AG10803 (cell line): ENCODE results near the gene CPA1.

Source experiments
- DNase-seq: peaks from one replicate; pipeline ENCODE4 v3.0.0; 2010; ENCODE audit warnings: low read depth
- H3K4me3 ChIP-seq: 2 replicates; pipeline ENCODE4 v1.5.1; 2011; ENCODE audit warnings: mild to moderate bottlenecking, low read length, control low read depth
- CTCF ChIP-seq: conservative IDR thresholded peaks from 2 replicates; pipeline ENCODE4 v1.5.1; 2011; ENCODE audit warnings: mild to moderate bottlenecking, low read length, control low read depth, inconsistent platforms

The CPA1 gene

DNA sequence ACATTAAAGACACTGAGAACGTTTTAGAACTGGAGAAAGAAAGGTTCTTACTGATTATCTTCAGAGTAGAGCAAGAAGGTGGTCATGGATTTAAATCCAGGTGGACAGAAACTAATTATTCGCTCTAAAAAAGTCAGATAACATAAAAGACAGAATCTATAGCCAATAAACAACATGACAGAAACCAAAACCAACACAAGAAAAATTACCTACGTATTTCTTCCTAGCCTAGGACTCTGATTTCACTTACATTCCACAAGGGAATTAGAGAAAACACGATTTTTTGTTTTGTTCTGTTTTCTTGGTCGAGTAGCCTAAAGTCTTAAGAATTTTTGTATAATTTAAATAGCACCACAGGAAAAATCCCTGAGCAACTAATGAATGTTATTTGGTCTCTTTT lies 15.1 kb downstream of the CPA1 start:
- H3K4me3 ChIP-seq, result no peak overlapping the region
- DNase-seq, result no peak
- TF ChIP-seq CTCF, result no peak

- H3K4me3 ChIP-seq, result no peak overlapping the region
- no peak for TF ChIP-seq CTCF
- DNase-seq, result no peak
These were observed 15.8 kb downstream of the CPA1 start for GRCh38 chr7:130396109-130396508.

DNA sequence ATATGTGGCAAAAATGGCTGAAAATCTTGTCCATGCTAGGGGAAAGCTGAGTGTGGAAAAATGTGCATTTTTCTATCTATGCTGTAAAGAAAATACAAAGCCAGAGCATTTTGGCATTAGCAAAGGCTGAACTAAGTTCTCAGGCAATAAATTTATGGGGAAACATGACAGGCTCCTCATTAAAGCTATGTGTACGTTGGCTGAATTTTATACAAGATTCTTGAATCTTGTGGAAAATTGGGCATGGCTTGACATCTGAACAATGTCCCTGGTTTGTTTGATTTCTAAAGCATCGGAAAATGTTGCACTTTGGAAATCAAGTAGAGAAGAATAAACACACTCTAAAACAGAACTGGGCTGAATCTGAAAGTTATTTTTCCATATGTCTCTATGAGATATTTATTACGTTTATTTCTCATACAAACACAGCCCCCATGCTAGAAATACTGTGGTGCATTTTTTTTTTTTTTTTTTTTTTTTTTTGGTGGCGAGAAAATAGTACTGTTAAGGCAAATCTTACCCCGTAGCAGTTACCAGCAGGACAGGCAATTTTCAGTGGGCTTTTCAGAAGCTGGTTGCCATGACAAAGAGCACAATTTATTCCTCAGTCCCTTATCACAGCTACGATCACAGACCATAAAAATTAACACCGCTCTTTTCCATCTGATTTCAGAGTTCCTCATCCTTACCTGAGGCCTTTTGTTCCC lies 16.9 kb downstream of the CPA1 start:
- DNase-seq, result peak; percentile 49
- H3K4me3 ChIP-seq, result no peak overlapping the region
- no peak for TF ChIP-seq CTCF

- TF ChIP-seq CTCF, result no peak
- DNase-seq, result no peak
- no peak overlapping the region for H3K4me3 ChIP-seq
These were observed 17.4 kb downstream of the CPA1 start for GRCh38 chr7:130397758-130398073.

DNA sequence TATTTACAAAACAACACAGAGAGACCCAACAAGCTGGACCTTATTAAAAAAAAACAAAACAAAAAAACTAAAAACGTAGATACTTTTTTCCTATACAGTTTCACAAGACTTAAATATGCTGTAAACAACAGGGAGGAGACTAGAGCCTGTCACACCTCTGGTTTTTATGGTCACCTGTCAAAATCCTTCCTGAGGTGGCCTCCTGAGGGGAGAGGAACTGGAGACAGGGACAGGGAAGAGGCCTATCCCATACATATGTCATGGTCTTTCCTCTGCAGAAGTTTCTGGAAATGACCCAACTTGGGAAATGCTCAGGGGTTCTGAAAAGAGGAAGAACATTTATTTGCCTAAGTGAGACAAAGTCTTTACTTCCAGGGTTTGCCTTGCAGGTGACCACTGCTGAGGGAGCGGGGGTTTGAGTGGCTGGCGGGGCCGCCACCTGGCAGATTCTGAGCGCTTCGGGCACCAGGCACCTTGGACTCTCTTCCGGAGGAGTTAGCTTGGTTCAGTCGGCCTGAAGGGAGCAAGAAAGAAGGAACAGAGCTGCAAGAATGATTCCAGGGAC lies 18.3 kb downstream of the CPA1 start:
- TF ChIP-seq CTCF, result no peak
- no peak for DNase-seq

GRCh38 chr7:130400120-130400572 lies 19.9 kb downstream of the CPA1 start:
- no peak overlapping the region for H3K4me3 ChIP-seq
- TF ChIP-seq CTCF, result no peak
- peak; percentile 99 for DNase-seq

More for the DNA sequence above, 18.3 kb downstream of the CPA1 start:
- no peak overlapping the region for H3K4me3 ChIP-seq

DNA sequence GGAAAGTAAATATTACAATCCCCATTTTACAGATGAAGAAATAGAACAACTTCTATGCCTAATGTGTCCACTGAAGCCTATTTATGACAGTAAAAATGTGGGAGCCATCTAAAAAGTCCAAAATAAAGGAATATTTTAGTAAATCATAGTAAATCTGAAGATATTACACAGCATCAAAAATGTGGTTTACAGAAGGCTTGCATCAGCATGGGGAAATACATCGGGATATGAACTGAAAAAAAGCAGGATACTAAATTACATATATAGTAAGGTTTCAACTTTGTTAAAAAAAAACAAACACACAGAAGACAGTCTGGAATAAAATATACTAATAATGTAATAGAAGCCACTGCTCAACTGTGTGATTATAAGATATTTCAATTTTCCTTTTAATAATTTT lies 20.8 kb downstream of the CPA1 start:
- no peak for TF ChIP-seq CTCF
- H3K4me3 ChIP-seq, result no peak overlapping the region
- DNase-seq, result no peak
